ENCODE measurements around the gene TAS2R38.

The TAS2R38 gene

GRCh38 chr7:141973673-141974072 lies at the start of gene TAS2R38:
Gene TAS2R38, minus strand, starts transcription at chr7:141973773. Its CDS starts 84 bp downstream, at chr7:141973689.
- no peak for DNase-seq (ENCODE audit: low read depth)
- no peak within 1 kb of the TSS for H3K4me3 ChIP-seq (ENCODE audit: low read length)
- no peak for TF ChIP-seq CTCF (conservative IDR thresholded peaks at IDR 0.05; ENCODE audit: low read depth, low read length)

GRCh38 chr7:142018154-142018553 lies 44.6 kb upstream of the TAS2R38 start:
- TF ChIP-seq CTCF (conservative IDR thresholded peaks at IDR 0.05; ENCODE audit: low read depth, low read length) = no peak
- no peak overlapping the region for H3K4me3 ChIP-seq (ENCODE audit: low read length)
- DNase-seq (ENCODE audit: low read depth) = no peak

GRCh38 chr7:142017451-142017850 lies 43.9 kb upstream of the TAS2R38 start:
- no peak overlapping the region for H3K4me3 ChIP-seq (ENCODE audit: low read length)
- no peak for TF ChIP-seq CTCF (conservative IDR thresholded peaks at IDR 0.05; ENCODE audit: low read depth, low read length)
- no peak for DNase-seq (ENCODE audit: low read depth)

GRCh38 chr7:142012825-142013511 lies 39.4 kb upstream of the TAS2R38 start:
- TF ChIP-seq CTCF (conservative IDR thresholded peaks at IDR 0.05; ENCODE audit: low read depth, low read length) = no peak
- no peak overlapping the region for H3K4me3 ChIP-seq (ENCODE audit: low read length)
- no peak for DNase-seq (ENCODE audit: low read depth)

- TF ChIP-seq CTCF (conservative IDR thresholded peaks at IDR 0.05; ENCODE audit: low read depth, low read length) = no peak
- H3K4me3 ChIP-seq (ENCODE audit: low read length) = no peak overlapping the region
- no peak for DNase-seq (ENCODE audit: low read depth)
These were observed 37.5 kb upstream of the TAS2R38 start for GRCh38 chr7:142010952-142011548.

GRCh38 chr7:142009187-142009586 lies 35.6 kb upstream of the TAS2R38 start:
- no peak for TF ChIP-seq CTCF (conservative IDR thresholded peaks at IDR 0.05; ENCODE audit: low read depth, low read length)
- no peak for DNase-seq (ENCODE audit: low read depth)

GRCh38 chr7:142006577-142006976 lies 33.0 kb upstream of the TAS2R38 start:
- TF ChIP-seq CTCF (conservative IDR thresholded peaks at IDR 0.05; ENCODE audit: low read depth, low read length) = no peak
- no peak overlapping the region for H3K4me3 ChIP-seq (ENCODE audit: low read length)
- DNase-seq (ENCODE audit: low read depth) = no peak

More at GRCh38 chr7:142009187-142009586, 35.6 kb upstream of the TAS2R38 start:
- H3K4me3 ChIP-seq (ENCODE audit: low read length) = no peak overlapping the region
